ENCODE measurements around the gene FAM193A. TPM values are rescaled to one million over a fixed set of nuclear protein-coding genes. Genes with fewer than 3 reads are reported as not detected.
"Not testable (repeated sequence)": the region's sequence is repeated elsewhere in the genome, so short reads cannot be mapped to it uniquely, and the experiment has no call there.

Gene FAM193A
- total RNA-seq, 6 experiments from 2014 or later = 8.5 to 12.3 (median 9.7) TPM

DNA sequence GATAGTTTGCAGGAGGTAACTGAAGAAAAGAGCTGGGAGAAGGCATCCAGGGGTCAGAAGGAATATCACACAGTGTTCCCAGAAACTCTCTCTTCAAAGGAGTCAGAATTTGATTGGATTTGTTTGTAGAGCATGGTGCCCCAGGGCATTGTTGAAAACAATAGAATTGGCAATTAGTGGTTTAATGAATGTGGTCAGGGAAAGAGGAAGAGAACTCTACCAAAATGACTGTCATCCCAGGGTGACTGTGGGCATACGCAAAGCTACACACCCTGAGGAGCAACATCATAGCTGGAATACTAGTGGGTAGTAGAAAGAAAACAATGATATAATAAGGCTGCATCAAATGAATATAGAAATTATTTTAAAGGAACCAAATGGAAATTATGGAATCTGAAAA, 198.2 kb downstream of the FAM193A start:
- Histone ChIP-seq H3K36me3 (peaks cover 0 to 15% (median 6%) of the 10 kb centered on the region in 4 donors), H3K9me3 (peaks cover 0 to 3% (median 0%) of the 10 kb centered on the region in 4 donors), H3K4me1 (no peaks in the 10 kb centered on the region), H3K27me3 (no peaks in the 10 kb centered on the region), H3K27ac (no peak overlapping the region), H3K4me3 (no peak overlapping the region)
- WGBS (ENCODE audit: insufficient coverage, low coverage, low lambda C conversion rate, missing lambda C conversion rate) = 83% methylated on average over 1 of the region's 1 CpG
- ATAC-seq = no peak
- TF ChIP-seq, protein P1, sequence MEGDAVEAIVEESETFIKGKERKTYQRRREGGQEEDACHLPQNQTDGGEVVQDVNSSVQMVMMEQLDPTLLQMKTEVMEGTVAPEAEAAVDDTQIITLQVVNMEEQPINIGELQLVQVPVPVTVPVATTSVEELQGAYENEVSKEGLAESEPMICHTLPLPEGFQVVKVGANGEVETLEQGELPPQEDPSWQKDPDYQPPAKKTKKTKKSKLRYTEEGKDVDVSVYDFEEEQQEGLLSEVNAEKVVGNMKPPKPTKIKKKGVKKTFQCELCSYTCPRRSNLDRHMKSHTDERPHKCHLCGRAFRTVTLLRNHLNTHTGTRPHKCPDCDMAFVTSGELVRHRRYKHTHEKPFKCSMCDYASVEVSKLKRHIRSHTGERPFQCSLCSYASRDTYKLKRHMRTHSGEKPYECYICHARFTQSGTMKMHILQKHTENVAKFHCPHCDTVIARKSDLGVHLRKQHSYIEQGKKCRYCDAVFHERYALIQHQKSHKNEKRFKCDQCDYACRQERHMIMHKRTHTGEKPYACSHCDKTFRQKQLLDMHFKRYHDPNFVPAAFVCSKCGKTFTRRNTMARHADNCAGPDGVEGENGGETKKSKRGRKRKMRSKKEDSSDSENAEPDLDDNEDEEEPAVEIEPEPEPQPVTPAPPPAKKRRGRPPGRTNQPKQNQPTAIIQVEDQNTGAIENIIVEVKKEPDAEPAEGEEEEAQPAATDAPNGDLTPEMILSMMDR (IDR thresholded peaks at IDR 0.05) = no peak
- TF ChIP-seq POLR2A (IDR thresholded peaks at IDR 0.05) = no peak
- DNase-seq = no peak
- intact Hi-C loops (cut with DNase I) = no loop called here

DNA sequence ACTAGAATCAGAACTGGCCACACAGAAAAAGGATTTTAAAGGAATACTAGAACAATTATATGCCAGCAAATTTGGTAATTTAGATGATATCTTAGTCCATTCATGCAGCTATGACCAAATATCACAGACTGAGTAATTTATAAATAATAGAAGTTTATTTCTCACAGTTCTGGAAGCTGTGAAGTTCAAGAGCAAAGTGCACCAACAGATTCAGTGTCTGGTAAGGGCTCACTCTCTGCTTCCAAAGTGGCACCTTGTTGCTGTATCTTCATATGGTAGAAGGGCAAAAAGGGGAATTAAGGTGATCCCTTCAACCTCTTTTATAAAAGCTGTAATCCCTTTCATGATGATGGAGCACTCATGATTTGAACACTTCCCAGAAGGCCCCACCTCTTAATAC, 199.4 kb downstream of the FAM193A start:
- intact Hi-C loops (cut with DNase I) = no loop called here
- no peak for DNase-seq
- no peak for ATAC-seq
- peaks cover 0 to 15% (median 6%) of the 10 kb centered on the region in 4 donors for H3K36me3 ChIP-seq
- H3K27me3 ChIP-seq = no peaks in the 10 kb centered on the region
- TF ChIP-seq, protein P1 (IDR thresholded peaks at IDR 0.05) = no peak
- TF ChIP-seq POLR2A (IDR thresholded peaks at IDR 0.05) = no peak
- no peaks in the 10 kb centered on the region for H3K4me1 ChIP-seq
- no peak overlapping the region for H3K4me3 ChIP-seq
- no peak overlapping the region for H3K27ac ChIP-seq
- H3K9me3 ChIP-seq = peaks cover 0 to 3% (median 0%) of the 10 kb centered on the region in 4 donors

DNA sequence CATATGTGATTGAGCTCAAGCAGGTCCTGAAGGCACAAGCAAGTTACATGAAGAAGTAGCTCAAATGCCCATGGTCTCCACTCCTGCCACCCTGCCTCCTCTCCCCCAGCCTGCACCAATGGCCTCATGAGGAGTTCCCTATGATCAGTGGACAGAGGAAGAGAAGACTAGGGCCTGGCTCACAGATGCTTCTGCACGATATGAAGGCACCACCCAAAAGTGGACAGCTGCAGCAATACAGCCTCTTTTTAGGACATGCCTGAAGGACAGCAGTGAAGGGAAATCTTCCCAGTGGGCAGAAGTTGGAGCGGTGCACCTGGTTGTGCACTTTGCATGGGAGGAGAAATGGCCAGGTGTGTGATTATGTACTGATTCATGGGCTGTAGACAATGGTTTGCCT, 201.8 kb downstream of the FAM193A start:
- H3K36me3 ChIP-seq = peaks cover 0 to 11% (median 0%) of the 10 kb centered on the region in 4 donors
- H3K27me3 ChIP-seq; ATAC-seq; intact Hi-C loops (cut with DNase I); H3K9me3 ChIP-seq; H3K4me3 ChIP-seq; H3K27ac ChIP-seq; H3K4me1 ChIP-seq: not testable (repeated sequence)
- WGBS (ENCODE audit: insufficient coverage, low coverage, low lambda C conversion rate, missing lambda C conversion rate) = 88% methylated on average over 1 of the region's 2 CpGs
- DNase-seq = peak in 1 of 3 donors; percentile 7

DNA sequence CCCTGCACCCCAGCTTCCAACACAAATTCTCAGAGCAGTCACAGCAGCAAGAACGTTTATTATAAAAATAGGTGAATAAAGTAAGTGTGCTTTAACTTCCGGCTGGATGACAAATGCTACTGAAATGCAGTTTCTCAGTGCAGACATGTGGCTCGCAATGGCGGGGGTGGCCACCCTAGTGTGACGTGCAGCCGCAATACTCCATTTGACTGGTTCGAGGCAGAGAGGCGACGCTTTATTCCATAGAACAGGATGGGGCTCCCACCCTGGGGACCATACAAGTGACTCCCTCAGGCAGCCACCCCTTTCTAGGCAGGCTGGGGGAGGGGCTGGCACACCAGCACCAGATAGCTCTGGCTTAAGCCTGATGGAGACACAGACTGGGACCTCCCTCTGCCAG, 205.2 kb downstream of the FAM193A start:
- H3K9me3 ChIP-seq = no peaks in the 10 kb centered on the region
- H3K4me3 ChIP-seq = no peak overlapping the region
- DNase-seq (no peak), ATAC-seq (no peak)
- no peak for TF ChIP-seq POLR2A (IDR thresholded peaks at IDR 0.05)
- TF ChIP-seq, protein P1 (IDR thresholded peaks at IDR 0.05) = no peak
- no peaks in the 10 kb centered on the region for H3K27me3 ChIP-seq
- H3K27ac ChIP-seq = no peak overlapping the region
- no peaks in the 10 kb centered on the region for H3K4me1 ChIP-seq
- 44% methylated on average over 2 of the region's 9 CpGs for WGBS (ENCODE audit: insufficient coverage, low coverage, low lambda C conversion rate, missing lambda C conversion rate)
- intact Hi-C loops (cut with DNase I) = no loop called here
- H3K36me3 ChIP-seq = peaks cover 0 to 38% (median 22%) of the 10 kb centered on the region in 4 donors

DNA sequence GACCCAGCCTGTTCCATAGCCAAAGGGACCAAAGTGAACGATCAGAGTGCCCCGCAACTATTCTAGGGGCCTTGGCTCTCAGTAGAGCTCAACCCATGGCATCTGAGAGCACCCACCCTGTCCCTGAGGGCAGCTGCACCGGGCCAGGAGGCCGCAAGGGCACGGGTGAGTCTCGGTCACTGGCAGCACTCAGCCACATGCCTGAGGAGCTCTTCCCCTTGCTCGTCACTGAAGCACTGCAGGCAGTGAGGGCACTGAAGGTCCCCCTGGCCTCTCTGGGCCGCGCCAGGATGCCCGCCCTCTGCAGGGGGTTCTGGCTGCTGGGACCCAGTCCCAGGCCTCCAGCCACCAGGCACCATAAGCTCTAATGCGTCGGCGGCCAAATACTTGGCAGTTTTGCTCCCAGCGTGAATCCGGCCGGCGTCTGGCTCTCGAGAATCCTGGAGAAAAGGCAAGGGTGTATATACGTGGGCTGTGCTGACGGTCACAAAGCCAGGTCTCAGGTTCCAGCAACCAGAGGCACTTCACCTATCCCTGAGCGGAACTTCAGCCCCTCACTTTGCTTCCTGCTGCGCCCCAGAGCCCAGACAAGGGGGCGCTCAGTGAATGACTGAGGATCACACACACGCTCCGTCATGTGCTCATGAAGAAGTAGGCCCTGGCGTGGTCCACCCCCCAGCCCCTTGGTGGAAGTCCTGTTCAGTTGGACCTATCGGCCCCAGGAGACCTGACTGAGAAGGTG, 205.8 kb downstream of the FAM193A start:
- intact Hi-C loops (cut with DNase I) = no loop called here
- TF ChIP-seq POLR2A (IDR thresholded peaks at IDR 0.05) = no peak
- TF ChIP-seq, protein P1 (IDR thresholded peaks at IDR 0.05) = no peak
- Histone ChIP-seq H3K27ac (no peak overlapping the region), H3K4me3 (no peak overlapping the region), H3K27me3 (no peaks in the 10 kb centered on the region), H3K9me3 (no peaks in the 10 kb centered on the region), H3K4me1 (no peaks in the 10 kb centered on the region), H3K36me3 (peaks cover 2 to 45% (median 24%) of the 10 kb centered on the region in 4 donors)
- ATAC-seq = no peak
- DNase-seq = peak in 1 of 3 donors; percentile 43
- 100% methylated on average over 1 of the region's 27 CpGs for WGBS (ENCODE audit: insufficient coverage, low coverage, low lambda C conversion rate, missing lambda C conversion rate)

All from right lobe of liver (tissue), 6 donors.